GM12878 (cell line): Measurements from ENCODE around the gene CSPG5. TPM values are rescaled to one million over a fixed set of nuclear protein-coding genes. Genes with fewer than 3 reads are reported as not detected.

Experiments
- ATAC-seq: fragments of 200-7000 bp; cut with Tn5 transposase; 3 replicates; pipeline ENCODE4 v1.9.1; 2020; ENCODE audit warnings: mild to moderate bottlenecking, moderate library complexity
- BruUV-seq: library from RNA; stranded (reverse); fragments of 400-500 nt; replicated peaks from 2 replicates; lab custom pipeline; 2021; lab: Mats Ljungman, UMichigan
- CTCF ChIA-PET: fragments of 300-600 bp; sonication (Branson Sonifier 250); formaldehyde crosslinking; extraction: SDS; loops from one replicate; lab custom pipeline; 2021; ENCODE audit warnings: inconsistent platforms; lab: Yijun Ruan, JAX
- POLR2A ChIA-PET: fragments of 350-600 bp; formaldehyde crosslinking; extraction: SDS; loops from one replicate; lab custom pipeline; 2021; ENCODE audit warnings: inconsistent platforms; lab: Charles Lee
- RAD21 ChIA-PET: fragments of 300-600 bp; sonication (Branson Sonifier 250); formaldehyde crosslinking; loops from one replicate; lab custom pipeline; 2023; ENCODE audit warnings: antibody characterized with exemption; ENCODE audit not compliant: unreplicated experiment; lab: Charles Lee
- SMC1A ChIA-PET: fragments of 300-600 bp; sonication (Branson Sonifier 250); formaldehyde crosslinking; loops from one replicate; lab custom pipeline; 2023; ENCODE audit not compliant: unreplicated experiment, uncharacterized antibody; lab: Charles Lee
- DNase-seq: peaks from one replicate; pipeline ENCODE4 v3.0.0-alpha.2; 2011; ENCODE audit warnings: low read depth, low spot score
- FAIRE-seq: peaks from 3 replicates; lab custom pipeline; 2011; peaks lifted over from hg19 to GRCh38; lab: Jason Lieb, UNC
- H2AFZ ChIP-seq: 2 replicates; pipeline ENCODE4 v1.6.0; 2011; ENCODE audit warnings: low read depth, low read length, control low read depth; ENCODE audit not compliant: control insufficient read depth
- H3K27ac ChIP-seq: 2 replicates; pipeline ENCODE4 v1.5.1; 2011; ENCODE audit warnings: control low read depth; ENCODE audit not compliant: control insufficient read depth, insufficient read depth
- H3K27me3 ChIP-seq, 2 experiments: replicated peaks in 1 of 2; 2 replicates each; pipeline versions ENCODE4 v1.6.0 to v1.6.1; 2011; ENCODE audit warnings: low read length in 1 of 2; ENCODE audit not compliant: control insufficient read depth in 2 of 2, insufficient read depth in 2 of 2
- H3K36me3 ChIP-seq, 2 experiments: 2 replicates each; pipeline ENCODE4 v1.5.1; 2011; ENCODE audit warnings: low read length in 1 of 2; ENCODE audit not compliant: control insufficient read depth in 2 of 2, insufficient read depth in 2 of 2
- H3K4me1 ChIP-seq: 2 replicates; pipeline ENCODE4 v1.6.1; 2011; ENCODE audit warnings: mild to moderate bottlenecking, low read length, moderate library complexity, mixed read lengths; ENCODE audit not compliant: control insufficient read depth, insufficient read depth
- H3K4me2 ChIP-seq: 2 replicates; pipeline ENCODE4 v1.6.0; 2011; ENCODE audit warnings: control low read depth; ENCODE audit not compliant: control insufficient read depth, insufficient read depth
- H3K4me3 ChIP-seq: fragments of 200-600 bp; sonication (generic); 2 replicates; pipeline ENCODE4 v1.5.1; 2016
- H3K79me2 ChIP-seq: 2 replicates; pipeline ENCODE4 v1.6.0; 2011; ENCODE audit warnings: low read length; ENCODE audit not compliant: control insufficient read depth, insufficient read depth
- H3K9ac ChIP-seq: 2 replicates; pipeline ENCODE4 v1.8.0; 2011; ENCODE audit warnings: low read length, control low read depth, mixed read lengths; ENCODE audit not compliant: control insufficient read depth, insufficient read depth
- H3K9me3 ChIP-seq: replicated peaks from 3 replicates; pipeline ENCODE4 v1.5.1; 2011; ENCODE audit warnings: mild to moderate bottlenecking, low read length; ENCODE audit not compliant: control insufficient read depth, insufficient read depth
- H4K20me1 ChIP-seq: 2 replicates; pipeline ENCODE4 v1.6.0; 2011; ENCODE audit not compliant: control insufficient read depth, insufficient read depth
- CBFB ChIP-seq: IDR thresholded peaks from 2 replicates; pipeline ENCODE4 v1.6.1; 2016; ENCODE audit warnings: antibody characterized with exemption, low read depth
- CHD1 ChIP-seq: IDR thresholded peaks from 2 replicates; pipeline ENCODE4 v1.6.1; 2012; ENCODE audit warnings: low read depth, low read length, improper control_type of control experiment
- CHD4 ChIP-seq: fragments of 200-600 bp; sonication (generic); IDR thresholded peaks from 2 replicates; pipeline ENCODE4 v1.6.1; 2016; ENCODE audit warnings: mild to moderate bottlenecking
- MYB ChIP-seq: fragments of 150-350 bp; IDR thresholded peaks from 2 replicates; pipeline ENCODE4 v1.6.1; 2014; ENCODE audit warnings: mild to moderate bottlenecking, low read depth, low read length, borderline replicate concordance
- NFYA ChIP-seq: IDR thresholded peaks from 2 replicates; pipeline ENCODE4 v1.6.1; 2011; ENCODE audit warnings: low read depth, mild to moderate bottlenecking, low read length, improper control_type of control experiment, borderline replicate concordance
- NR2C1 ChIP-seq: fragments of 450-650 bp; IDR thresholded peaks from 2 replicates; pipeline ENCODE4 v1.6.1; 2017; ENCODE audit warnings: antibody characterized with exemption, mild to moderate bottlenecking, moderate library complexity
- RB1 ChIP-seq: fragments of 450-650 bp; formaldehyde crosslinking; IDR thresholded peaks from 2 replicates; pipeline ENCODE4 v1.6.1; 2017; ENCODE audit warnings: mild to moderate bottlenecking, borderline replicate concordance
- RELA ChIP-seq: fragments of 450-650 bp; IDR thresholded peaks from 2 replicates; pipeline ENCODE4 v1.8.0; 2014; ENCODE audit warnings: borderline replicate concordance; ENCODE audit not compliant: partially characterized antibody
- SMAD1 ChIP-seq: fragments of 450-650 bp; IDR thresholded peaks from 2 replicates; pipeline ENCODE4 v1.6.1; 2018; ENCODE audit warnings: mild to moderate bottlenecking, low read depth; ENCODE audit not compliant: partially characterized antibody
- ZNF24 ChIP-seq: fragments of 450-650 bp; IDR thresholded peaks from 2 replicates; pipeline ENCODE4 v1.6.1; 2017; ENCODE audit warnings: antibody characterized with exemption, mild to moderate bottlenecking
- ZSCAN29 ChIP-seq: fragments of 450-650 bp; IDR thresholded peaks from 2 replicates; pipeline ENCODE4 v1.6.1; 2017; ENCODE audit warnings: mild to moderate bottlenecking, moderate library complexity
- WGBS: methylation state at CpG from one replicate; pipeline ENCODE4 v1.1.6; 2016; ENCODE audit warnings: low lambda C conversion rate; ENCODE audit not compliant: insufficient replicate concordance, insufficient coverage; ENCODE audit errors: missing lambda C conversion rate; 5-methylcytosine and 5-hydroxymethylcytosine counted together
- in situ Hi-C: fragments of 300-500 bp; cut with MboI; formaldehyde crosslinking; loops from 9 replicates; pipeline ENCODE4 v1.14.3; 2018; ENCODE audit warnings: mixed read lengths
- intact Hi-C: fragments of 100-400 bp; cut with micrococcal nuclease; formaldehyde crosslinking; loops from one replicate; pipeline ENCODE4 v1.14.2; 2022; ENCODE audit not compliant: unreplicated experiment
- polyA plus RNA-seq, 11 experiments: library from polyadenylated mRNA; depleted of rRNA in 4 of 11; unstranded in 6 of 11; stranded (reverse) in 5 of 11; fragments of >200 nt; fragmentation: Nextera tagmentation in 4 of 11; fragmentation: Illumina TruSeq in 1 of 11; extraction: Ambion mirVana in 4 of 11; extraction: Trizol in 1 of 11; gene quantifications; 1 replicate in 1 of 11; 2 replicates in 10 of 11; pipeline versions ENCODE4 v1.2.1 to v1.2.3, GENCODE V29; 2011 to 2016; ENCODE audit warnings: inconsistent platforms in 2 of 11, missing spikeins in 2 of 11, low read depth in 1 of 11
- total RNA-seq, 4 experiments: library from RNA; depleted of rRNA in 3 of 4; stranded (reverse); fragments of >200 nt in 3 of 4; fragmentation: Illumina TruSeq in 1 of 4; extraction: Trizol in 1 of 4; gene quantifications; 2 replicates each; pipeline versions ENCODE4 v1.2.1 to v1.2.3, GENCODE V29; 2013 to 2021
- TF ChIP-seq, protein P1 (sequence below): fragments of 450-650 bp; formaldehyde crosslinking; IDR thresholded peaks from 2 replicates; pipeline ENCODE4 v1.4.0; 2022; ENCODE audit warnings: mild to moderate bottlenecking, moderate library complexity
- TF ChIP-seq, protein P2 (sequence below): fragments of 450-650 bp; formaldehyde crosslinking; IDR thresholded peaks from 2 replicates; pipeline ENCODE4 v1.5.0; 2022; ENCODE audit warnings: mild to moderate bottlenecking, missing genetic modification characterization

CSPG5 gene
- total and polyA plus RNA-seq, 10 of the 15 experiments (the other 5 are each of a cell fraction or from before 2014, with no cell fraction given) = 0.08 to 0.17 TPM; not detected in 8

DNA sequence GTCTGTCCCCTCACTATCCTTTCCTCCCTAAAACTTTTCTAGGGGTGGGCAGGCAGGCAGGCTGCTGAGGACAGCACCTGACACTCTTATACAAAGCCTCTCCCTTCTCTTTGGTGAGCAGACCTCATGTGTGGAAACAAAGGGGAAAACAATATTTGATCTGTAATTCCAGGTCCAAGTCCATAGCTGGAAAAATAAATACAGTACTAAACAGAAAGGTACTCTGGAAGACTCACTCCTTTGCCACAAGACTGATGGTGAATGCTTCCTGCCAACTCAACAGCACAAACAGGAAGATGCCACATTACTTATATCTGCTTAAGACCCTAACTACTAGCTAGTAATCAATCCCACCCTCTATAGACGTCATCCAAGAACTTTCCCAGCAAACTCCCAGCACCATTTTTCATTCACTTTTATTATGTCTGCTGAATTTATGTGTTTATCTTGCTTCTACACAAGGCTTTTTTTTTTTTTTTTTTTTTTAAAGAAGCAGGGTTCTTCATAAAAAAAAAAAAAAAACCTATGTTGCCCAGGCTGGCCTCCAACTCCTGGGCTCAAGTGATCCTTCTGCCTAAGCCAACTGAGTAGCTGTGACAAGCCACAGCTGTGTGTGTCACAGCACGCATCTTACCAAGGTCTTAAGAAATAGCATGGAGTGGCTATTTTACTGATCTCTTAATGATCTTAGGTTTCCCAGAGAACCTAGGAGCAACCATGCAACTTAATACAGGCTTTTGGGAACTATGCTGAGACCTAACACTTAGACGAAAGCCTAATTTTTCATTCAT is 44.2 kb upstream of the CSPG5 start (continued):
- TF ChIP-seq, protein P1, sequence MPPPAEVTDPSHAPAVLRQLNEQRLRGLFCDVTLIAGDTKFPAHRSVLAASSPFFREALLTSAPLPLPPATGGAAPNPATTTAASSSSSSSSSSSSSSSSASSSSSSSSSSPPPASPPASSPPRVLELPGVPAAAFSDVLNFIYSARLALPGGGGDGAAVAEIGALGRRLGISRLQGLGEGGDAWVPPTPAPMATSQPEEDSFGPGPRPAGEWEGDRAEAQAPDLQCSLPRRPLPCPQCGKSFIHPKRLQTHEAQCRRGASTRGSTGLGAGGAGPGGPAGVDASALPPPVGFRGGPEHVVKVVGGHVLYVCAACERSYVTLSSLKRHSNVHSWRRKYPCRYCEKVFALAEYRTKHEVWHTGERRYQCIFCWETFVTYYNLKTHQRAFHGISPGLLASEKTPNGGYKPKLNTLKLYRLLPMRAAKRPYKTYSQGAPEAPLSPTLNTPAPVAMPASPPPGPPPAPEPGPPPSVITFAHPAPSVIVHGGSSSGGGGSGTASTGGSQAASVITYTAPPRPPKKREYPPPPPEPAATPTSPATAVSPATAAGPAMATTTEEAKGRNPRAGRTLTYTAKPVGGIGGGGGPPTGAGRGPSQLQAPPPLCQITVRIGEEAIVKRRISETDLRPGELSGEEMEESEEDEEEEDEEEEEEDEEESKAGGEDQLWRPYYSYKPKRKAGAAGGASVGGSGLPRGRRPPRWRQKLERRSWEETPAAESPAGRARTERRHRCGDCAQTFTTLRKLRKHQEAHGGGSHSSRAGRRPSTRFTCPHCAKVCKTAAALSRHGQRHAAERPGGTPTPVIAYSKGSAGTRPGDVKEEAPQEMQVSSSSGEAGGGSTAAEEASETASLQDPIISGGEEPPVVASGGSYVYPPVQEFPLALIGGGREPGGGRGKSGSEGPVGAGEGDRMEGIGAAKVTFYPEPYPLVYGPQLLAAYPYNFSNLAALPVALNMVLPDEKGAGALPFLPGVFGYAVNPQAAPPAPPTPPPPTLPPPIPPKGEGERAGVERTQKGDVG (CRISPR knock-in tag) = no peak
- TF ChIP-seq, all 136 proteins: peak for 0

DNA sequence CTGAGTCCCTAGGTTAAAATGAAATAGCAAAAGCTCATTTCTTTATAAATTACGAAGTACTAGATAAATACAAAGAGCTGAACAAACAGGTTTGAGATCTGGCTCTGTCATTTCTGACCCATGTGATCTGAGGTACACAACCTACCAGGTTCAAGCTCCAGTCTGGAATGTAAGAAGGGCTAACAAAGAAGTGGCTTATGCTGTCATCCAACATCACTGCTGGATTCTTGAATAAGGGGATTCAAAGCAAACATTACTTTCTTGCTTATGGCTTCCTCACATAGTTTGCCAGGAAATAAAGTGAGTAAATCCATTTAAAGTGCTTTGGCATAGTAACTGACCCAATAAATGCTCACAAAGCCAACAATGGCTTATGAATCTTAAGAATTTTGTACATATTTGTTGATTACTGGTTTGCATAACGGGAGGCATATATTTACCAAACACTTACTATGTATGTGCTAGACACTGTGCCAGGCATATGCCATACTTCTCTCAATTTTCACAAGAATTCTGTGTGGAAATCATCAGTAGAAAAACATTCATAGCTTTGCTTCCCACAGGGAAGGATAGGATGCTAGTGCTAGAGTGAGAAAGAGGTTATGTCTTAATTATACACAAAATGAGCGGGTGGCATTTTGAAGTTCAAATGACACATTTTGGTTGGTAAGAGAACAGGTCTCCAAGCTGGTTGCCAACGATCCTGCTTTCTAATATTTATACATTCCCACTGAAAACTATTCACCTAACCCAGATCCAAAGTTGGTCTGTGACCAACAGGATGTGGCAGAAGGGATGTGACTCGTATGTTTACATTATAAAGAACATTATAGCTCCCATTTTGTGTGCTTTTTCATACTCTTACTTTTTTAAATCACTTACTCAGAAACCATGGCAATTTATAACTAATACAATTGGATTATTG is 38.7 kb upstream of the CSPG5 start:
- POLR2A ChIA-PET = interaction anchor here (3.4 kb wide), 1 partner anchor 10 kb away, joined by 12 read pairs; no protein-coding TSS in a partner anchor
- Histone ChIP-seq H4K20me1 (no peaks in the 10 kb centered on the region), H2AFZ (no peak overlapping the region), H3K9ac (no peak overlapping the region), H3K79me2 (no peaks in the 10 kb centered on the region), H3K36me3 (peaks cover 7 to 44% of the 10 kb centered on the region in 2 experiments), H3K27me3 (no peaks in the 10 kb centered on the region), H3K9me3 (no peaks in the 10 kb centered on the region), H3K4me2 (no peak overlapping the region), H3K4me1 (no peaks in the 10 kb centered on the region), H3K4me3 (no peak overlapping the region), H3K27ac (no peak overlapping the region)
- DNase-seq (no peak), ATAC-seq (no peak), FAIRE-seq (no peak)
- whole genome bisulfite sequencing = 78% methylated on average over 5 of the region's 5 CpGs
- no TSS peak for BruUV-seq
- SMC1A ChIA-PET = interaction anchor here (0.6 to 1.4 kb wide), 6 partner anchors 10 to 286 kb away, joined by 3 to 6 read pairs (median 3); no protein-coding TSS in a partner anchor
- CTCF ChIA-PET = interaction anchor here (0.8 to 1.7 kb wide), 7 partner anchors 9 to 161 kb away, joined by 3 to 8 read pairs (median 4); no protein-coding TSS in a partner anchor
- intact Hi-C loops = no loop called here
- RAD21 ChIA-PET = interaction anchor here (1.4 to 1.9 kb wide), 2 partner anchors 10 to 95 kb away, joined by 4 read pairs; no protein-coding TSS in a partner anchor
- in situ Hi-C loops = no loop called here
- TF ChIP-seq NR2C1 (no peak), CBFB (no peak), ZNF24 (no peak), SMAD1 (no peak), RELA (no peak), CHD4 (no peak), CHD1 (no peak), RB1 (no peak), NFYA (no peak), MYB (no peak), ZSCAN29 (no peak)
- TF ChIP-seq, protein P2, sequence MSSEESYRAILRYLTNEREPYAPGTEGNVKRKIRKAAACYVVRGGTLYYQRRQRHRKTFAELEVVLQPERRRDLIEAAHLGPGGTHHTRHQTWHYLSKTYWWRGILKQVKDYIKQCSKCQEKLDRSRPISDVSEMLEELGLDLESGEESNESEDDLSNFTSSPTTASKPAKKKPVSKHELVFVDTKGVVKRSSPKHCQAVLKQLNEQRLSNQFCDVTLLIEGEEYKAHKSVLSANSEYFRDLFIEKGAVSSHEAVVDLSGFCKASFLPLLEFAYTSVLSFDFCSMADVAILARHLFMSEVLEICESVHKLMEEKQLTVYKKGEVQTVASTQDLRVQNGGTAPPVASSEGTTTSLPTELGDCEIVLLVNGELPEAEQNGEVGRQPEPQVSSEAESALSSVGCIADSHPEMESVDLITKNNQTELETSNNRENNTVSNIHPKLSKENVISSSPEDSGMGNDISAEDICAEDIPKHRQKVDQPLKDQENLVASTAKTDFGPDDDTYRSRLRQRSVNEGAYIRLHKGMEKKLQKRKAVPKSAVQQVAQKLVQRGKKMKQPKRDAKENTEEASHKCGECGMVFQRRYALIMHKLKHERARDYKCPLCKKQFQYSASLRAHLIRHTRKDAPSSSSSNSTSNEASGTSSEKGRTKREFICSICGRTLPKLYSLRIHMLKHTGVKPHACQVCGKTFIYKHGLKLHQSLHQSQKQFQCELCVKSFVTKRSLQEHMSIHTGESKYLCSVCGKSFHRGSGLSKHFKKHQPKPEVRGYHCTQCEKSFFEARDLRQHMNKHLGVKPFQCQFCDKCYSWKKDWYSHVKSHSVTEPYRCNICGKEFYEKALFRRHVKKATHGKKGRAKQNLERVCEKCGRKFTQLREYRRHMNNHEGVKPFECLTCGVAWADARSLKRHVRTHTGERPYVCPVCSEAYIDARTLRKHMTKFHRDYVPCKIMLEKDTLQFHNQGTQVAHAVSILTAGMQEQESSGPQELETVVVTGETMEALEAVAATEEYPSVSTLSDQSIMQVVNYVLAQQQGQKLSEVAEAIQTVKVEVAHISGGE = no peak
